ENCODE measurements around the gene CACNA1E. TPM values are rescaled to one million over a fixed set of nuclear protein-coding genes. Genes with fewer than 3 reads are reported as not detected.

The CACNA1E gene
- total RNA-seq, 2 donors from 2014 or later = 0.44 to 0.53 TPM

DNA sequence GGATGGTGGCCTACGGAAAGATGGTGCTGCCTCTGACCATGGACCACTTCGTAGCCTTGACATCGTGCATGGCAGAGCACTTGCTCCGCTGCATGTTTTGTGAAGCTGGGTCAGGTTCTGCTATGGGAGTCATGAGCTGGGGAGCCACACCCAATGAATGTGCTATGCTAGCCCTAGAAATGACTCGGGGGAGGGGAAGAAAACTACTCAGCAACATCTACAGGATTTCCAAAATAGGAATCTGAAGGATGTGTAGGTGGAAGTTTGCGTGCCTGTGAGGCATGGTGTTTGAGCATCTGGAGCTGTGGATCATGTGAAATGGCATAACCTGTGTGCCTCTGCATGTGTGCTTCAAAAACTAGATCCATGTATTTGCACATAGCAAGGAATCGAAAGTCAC lies 247.3 kb downstream of the CACNA1E start:
- no peak overlapping the region for H3K27ac ChIP-seq
- TF ChIP-seq, protein P1, sequence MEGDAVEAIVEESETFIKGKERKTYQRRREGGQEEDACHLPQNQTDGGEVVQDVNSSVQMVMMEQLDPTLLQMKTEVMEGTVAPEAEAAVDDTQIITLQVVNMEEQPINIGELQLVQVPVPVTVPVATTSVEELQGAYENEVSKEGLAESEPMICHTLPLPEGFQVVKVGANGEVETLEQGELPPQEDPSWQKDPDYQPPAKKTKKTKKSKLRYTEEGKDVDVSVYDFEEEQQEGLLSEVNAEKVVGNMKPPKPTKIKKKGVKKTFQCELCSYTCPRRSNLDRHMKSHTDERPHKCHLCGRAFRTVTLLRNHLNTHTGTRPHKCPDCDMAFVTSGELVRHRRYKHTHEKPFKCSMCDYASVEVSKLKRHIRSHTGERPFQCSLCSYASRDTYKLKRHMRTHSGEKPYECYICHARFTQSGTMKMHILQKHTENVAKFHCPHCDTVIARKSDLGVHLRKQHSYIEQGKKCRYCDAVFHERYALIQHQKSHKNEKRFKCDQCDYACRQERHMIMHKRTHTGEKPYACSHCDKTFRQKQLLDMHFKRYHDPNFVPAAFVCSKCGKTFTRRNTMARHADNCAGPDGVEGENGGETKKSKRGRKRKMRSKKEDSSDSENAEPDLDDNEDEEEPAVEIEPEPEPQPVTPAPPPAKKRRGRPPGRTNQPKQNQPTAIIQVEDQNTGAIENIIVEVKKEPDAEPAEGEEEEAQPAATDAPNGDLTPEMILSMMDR (IDR thresholded peaks at IDR 0.05) = no peak
- DNase-seq = no peak
- intact Hi-C loops (cut with DNase I) = no loop called here
- no peak overlapping the region for H3K9ac ChIP-seq (ENCODE audit: low read depth in 2 of 2, low read length in 2 of 2)
- no peaks in the 10 kb centered on the region for H3K27me3 ChIP-seq
- no peaks in the 10 kb centered on the region for H3K4me1 ChIP-seq
- H3K9me3 ChIP-seq = no peaks in the 10 kb centered on the region
- H3K36me3 ChIP-seq = no peaks in the 10 kb centered on the region
- no peak overlapping the region for H3K4me3 ChIP-seq

- Histone ChIP-seq H3K9me3 (no peaks in the 10 kb centered on the region), H3K4me1 (no peaks in the 10 kb centered on the region), H3K27me3 (no peaks in the 10 kb centered on the region), H3K27ac (no peak overlapping the region), H3K36me3 (no peaks in the 10 kb centered on the region), H3K9ac (ENCODE audit: low read depth in 2 of 2, low read length in 2 of 2) (no peak overlapping the region), H3K4me3 (no peak overlapping the region)
- no peak for DNase-seq
- TF ChIP-seq, protein P1 (IDR thresholded peaks at IDR 0.05) = no peak
- intact Hi-C loops (cut with DNase I) = no loop called here
Observed at GRCh38 chr1:181732218-181732990, 249.1 kb downstream of the CACNA1E start.

GRCh38 chr1:181733486-181733885 lies 250.2 kb downstream of the CACNA1E start:
- Histone ChIP-seq H3K27ac (no peak overlapping the region), H3K27me3 (no peaks in the 10 kb centered on the region), H3K4me3 (no peak overlapping the region), H3K36me3 (no peaks in the 10 kb centered on the region), H3K9me3 (no peaks in the 10 kb centered on the region), H3K4me1 (no peaks in the 10 kb centered on the region), H3K9ac (ENCODE audit: low read depth in 2 of 2, low read length in 2 of 2) (no peak overlapping the region)
- TF ChIP-seq, protein P1 (IDR thresholded peaks at IDR 0.05) = no peak
- DNase-seq = no peak
- intact Hi-C loops (cut with DNase I) = no loop called here

- H3K27ac ChIP-seq = no peak overlapping the region
- no peaks in the 10 kb centered on the region for H3K27me3 ChIP-seq
- intact Hi-C loops (cut with DNase I) = no loop called here
- no peak overlapping the region for H3K4me3 ChIP-seq
- TF ChIP-seq, protein P1 (IDR thresholded peaks at IDR 0.05) = no peak
- H3K9me3 ChIP-seq = no peaks in the 10 kb centered on the region
- H3K36me3 ChIP-seq = no peaks in the 10 kb centered on the region
- no peaks in the 10 kb centered on the region for H3K4me1 ChIP-seq
- H3K9ac ChIP-seq (ENCODE audit: low read depth in 2 of 2, low read length in 2 of 2) = no peak overlapping the region
- no peak for DNase-seq
Observed at GRCh38 chr1:181737056-181737455, 253.7 kb downstream of the CACNA1E start.

- no peak overlapping the region for H3K27ac ChIP-seq
- intact Hi-C loops (cut with DNase I) = no loop called here
- no peaks in the 10 kb centered on the region for H3K36me3 ChIP-seq
- DNase-seq = no peak
- no peaks in the 10 kb centered on the region for H3K4me1 ChIP-seq
- H3K9ac ChIP-seq (ENCODE audit: low read depth in 2 of 2, low read length in 2 of 2) = no peak overlapping the region
- no peak overlapping the region for H3K4me3 ChIP-seq
- H3K9me3 ChIP-seq = no peaks in the 10 kb centered on the region
- H3K27me3 ChIP-seq = no peaks in the 10 kb centered on the region
- TF ChIP-seq, protein P1 (IDR thresholded peaks at IDR 0.05) = no peak
Observed at GRCh38 chr1:181739214-181739613, 255.9 kb downstream of the CACNA1E start.
